Measurements from ENCODE around the gene MEG3. TPM values are rescaled to one million over a fixed set of nuclear protein-coding genes. Genes with fewer than 3 reads are reported as not detected.

MEG3 gene
- polyA plus RNA-seq, 6 donors from 2014 or later, result 0.18 TPM; not detected in 5

DNA sequence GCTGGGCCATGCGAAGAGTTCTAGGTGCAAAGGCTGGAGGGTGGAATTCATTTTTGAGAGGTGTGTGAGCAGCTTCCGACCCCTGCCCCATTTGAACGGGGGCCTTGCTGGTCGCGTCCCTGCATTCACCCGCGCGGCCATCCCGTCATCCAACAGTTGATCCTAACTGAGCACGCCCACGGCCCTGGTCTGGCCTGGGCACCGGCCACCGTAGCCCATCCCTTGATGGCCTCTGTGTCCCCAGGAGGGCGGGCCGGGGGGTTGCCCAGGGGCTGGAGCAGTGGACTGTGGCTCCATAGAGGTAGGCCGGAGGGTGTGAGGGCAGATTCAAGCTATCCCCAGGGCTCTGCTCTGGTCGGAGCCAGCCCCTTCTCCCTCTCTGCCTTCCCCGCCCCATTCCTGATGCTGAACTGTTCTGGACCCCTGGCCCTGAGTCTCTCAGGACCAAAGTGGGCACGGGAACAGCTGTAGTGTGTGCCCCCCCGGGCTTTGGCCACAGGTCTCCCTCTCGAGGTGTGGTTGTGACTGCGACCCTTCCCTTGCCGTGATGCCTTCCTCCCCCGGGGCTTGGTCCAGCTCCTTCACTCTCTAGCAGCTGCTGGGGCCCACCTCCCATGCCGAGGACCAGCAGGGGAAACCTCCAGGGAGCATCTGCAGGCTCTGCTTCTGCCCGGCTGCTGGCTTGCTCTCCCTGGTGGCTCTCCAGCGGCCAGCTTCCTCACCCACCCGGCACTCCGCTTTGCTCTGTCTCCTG is 9.1 kb downstream of the MEG3 start:
- no peak overlapping the region for H3K4me3 Mint-ChIP-seq
- peaks cover 0 to 3% (median 0%) of the 10 kb centered on the region in 7 donors for H3K9me3 Mint-ChIP-seq
- H3K27me3 Mint-ChIP-seq, result peaks cover 7 to 53% (median 39%) of the 10 kb centered on the region in 3 donors
- ATAC-seq (ENCODE audit: low read depth in 2 of 2), result no peak
- no peaks in the 10 kb centered on the region for H3K4me1 Mint-ChIP-seq
- DNase-seq, result no peak
- H3K27ac Mint-ChIP-seq, result no peak overlapping the region
- no peaks in the 10 kb centered on the region for H3K36me3 Mint-ChIP-seq

DNA sequence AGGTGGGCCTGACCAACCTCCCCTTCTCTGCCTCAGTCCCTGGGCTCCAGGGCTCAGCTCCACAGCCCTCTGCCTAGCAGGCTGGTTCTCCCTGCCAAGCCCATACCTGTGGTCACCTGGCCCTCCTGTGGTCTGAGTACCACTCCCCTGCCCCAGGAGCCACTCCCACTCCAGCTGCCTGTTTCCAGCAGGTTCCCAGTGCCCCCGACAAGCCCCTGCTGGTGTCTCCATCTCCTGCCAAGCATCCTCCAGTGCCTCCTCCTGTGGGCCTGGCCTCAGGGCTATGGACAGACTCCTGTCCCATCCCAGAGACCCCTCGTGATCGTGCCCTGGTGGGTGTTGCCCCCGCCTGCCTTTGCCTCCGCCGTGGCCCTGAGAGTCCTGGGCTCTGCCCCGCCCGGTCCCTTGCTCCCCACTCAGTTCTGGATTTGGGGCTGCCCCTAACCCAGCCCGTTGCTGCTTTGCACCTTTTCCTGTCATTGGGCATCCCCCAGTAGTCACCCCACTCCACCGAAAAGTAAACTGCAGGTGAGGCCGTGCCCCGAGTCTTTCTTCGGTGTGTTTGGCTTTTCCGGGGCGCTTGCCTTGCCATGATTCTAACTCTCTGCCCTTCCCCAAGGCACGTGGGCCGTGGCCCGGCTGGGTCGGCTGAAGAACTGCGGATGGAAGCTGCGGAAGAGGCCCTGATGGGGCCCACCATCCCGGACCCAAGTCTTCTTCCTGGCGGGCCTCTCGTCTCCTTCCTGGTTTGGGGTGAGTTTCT is 9.8 kb downstream of the MEG3 start:
- peaks cover 7 to 52% (median 38%) of the 10 kb centered on the region in 3 donors for H3K27me3 Mint-ChIP-seq

DNA sequence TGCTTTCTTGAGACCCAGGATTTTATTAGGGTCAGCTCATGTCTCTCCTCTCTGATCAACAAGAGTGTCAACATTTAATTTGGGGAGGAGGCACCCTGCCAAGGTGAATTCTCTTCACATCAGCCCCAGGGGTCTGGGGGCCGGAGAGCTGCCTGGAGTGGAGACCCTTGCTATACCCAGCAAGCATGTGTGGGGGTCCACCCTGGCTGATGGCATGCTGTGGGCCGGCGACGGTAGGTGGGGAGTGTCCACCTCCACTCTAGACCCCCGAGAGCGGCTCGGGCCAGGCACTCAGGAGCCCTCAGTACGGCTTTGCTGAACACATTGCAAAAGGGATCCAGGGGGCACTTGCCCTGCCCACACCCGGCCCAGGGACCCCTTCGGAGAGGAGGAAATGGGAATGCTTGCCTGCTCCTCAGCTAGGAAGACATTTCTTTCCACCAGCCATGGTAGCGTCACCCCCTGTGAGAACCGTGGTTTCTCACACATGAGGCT is 10.4 kb downstream of the MEG3 start:
- no peak overlapping the region for H3K27ac Mint-ChIP-seq
- H3K27me3 Mint-ChIP-seq, result peaks cover 7 to 51% (median 38%) of the 10 kb centered on the region in 3 donors
- H3K4me3 Mint-ChIP-seq, result no peak overlapping the region
- peaks cover 0 to 1% (median 0%) of the 10 kb centered on the region in 7 donors for H3K9me3 Mint-ChIP-seq
- H3K4me1 Mint-ChIP-seq, result no peaks in the 10 kb centered on the region
- ATAC-seq (ENCODE audit: low read depth in 2 of 2) (no peak), DNase-seq (no peak)
- H3K36me3 Mint-ChIP-seq, result no peaks in the 10 kb centered on the region

More for the DNA sequence above, 9.8 kb downstream of the MEG3 start:
- no peak overlapping the region for H3K27ac Mint-ChIP-seq
- no peaks in the 10 kb centered on the region for H3K36me3 Mint-ChIP-seq
- ATAC-seq (ENCODE audit: low read depth in 2 of 2) (no peak), DNase-seq (no peak)
- peaks cover 0 to 3% (median 0%) of the 10 kb centered on the region in 7 donors for H3K9me3 Mint-ChIP-seq
- H3K4me1 Mint-ChIP-seq, result no peaks in the 10 kb centered on the region
- no peak overlapping the region for H3K4me3 Mint-ChIP-seq

DNA sequence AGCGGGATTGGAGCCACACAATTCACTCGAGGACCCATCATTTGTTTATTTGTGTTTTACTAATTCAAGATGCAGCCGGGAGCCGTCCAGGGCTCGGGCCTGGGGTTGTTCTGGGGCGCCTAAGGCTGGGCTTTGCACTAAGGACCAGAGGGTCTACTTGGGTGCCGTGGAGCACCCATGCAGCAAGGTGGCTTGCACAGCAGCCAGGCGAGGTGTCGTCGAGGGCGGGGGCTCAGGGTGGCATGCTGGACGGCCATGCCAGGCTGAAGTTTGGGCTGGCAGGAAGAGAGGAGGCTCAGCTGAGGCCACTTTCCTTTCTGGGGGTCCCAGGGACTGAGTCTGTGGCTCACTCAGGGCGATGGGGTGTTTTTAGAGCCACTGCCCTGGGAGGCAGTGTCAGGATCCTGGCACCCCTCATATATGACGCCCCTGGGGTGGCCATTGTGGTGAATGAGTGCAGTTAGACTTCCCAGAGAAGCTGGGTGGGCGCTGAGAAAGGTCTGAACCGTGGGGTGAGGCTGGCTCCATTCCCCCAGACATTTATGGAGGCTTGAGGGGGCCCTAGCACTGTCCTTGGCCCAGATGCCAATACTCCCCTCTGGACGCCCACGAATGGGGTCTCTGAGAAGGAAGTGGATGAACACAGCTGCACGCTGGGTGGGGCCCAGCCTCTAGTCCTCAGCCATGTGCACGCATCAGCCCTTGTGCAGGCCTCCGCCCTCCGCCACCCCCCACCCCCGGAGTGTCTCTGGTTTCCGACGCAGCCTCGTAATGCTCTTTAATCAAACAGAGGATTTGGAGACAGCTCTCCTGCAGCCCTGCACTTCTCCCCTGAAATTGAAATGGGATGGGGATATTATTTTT is 11.3 kb downstream of the MEG3 start:
- no peak for DNase-seq
- peaks cover 7 to 43% (median 32%) of the 10 kb centered on the region in 3 donors for H3K27me3 Mint-ChIP-seq
- H3K36me3 Mint-ChIP-seq, result no peaks in the 10 kb centered on the region
- ATAC-seq (ENCODE audit: low read depth in 2 of 2), result no peak
- H3K4me3 Mint-ChIP-seq, result peak overlapping the region in 1 of 8 donors; percentile 9
- H3K4me1 Mint-ChIP-seq, result no peaks in the 10 kb centered on the region
- no peak overlapping the region for H3K27ac Mint-ChIP-seq
- H3K9me3 Mint-ChIP-seq, result peaks cover 0 to 1% (median 0%) of the 10 kb centered on the region in 7 donors

DNA sequence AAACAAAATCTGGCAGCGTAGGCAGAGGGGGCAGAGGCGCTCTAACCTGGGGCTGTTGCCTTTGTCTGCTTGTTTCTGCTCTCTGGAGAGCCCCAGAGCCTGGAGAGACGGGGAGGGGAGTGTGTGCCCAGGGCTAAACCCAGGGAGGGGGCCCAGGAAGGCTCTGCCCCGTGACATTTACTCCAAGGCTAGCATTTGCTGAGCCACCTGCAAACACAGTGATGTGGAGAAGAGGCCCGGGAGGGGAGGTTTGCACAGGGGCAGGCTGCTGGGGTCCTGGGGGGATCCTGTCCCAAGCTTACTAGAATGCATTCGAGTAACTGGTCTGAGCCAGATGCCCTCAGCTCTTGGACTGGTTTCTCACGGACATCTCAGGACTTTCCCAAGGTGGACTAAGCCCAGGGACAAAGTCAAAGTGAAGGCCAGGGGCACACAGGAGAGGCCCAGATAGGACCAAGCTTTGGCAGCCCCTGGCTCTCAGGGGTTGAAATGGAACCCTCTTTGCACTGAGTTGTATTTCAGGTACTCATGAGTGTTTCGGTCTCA is 12.0 kb downstream of the MEG3 start:
- Mint-ChIP-seq H3K36me3 (no peaks in the 10 kb centered on the region), H3K4me3 (no peak overlapping the region), H3K9me3 (peaks cover 0 to 1% (median 0%) of the 10 kb centered on the region in 7 donors), H3K4me1 (no peaks in the 10 kb centered on the region), H3K27ac (no peak overlapping the region), H3K27me3 (peaks cover 7 to 37% (median 32%) of the 10 kb centered on the region in 3 donors)
- ATAC-seq (ENCODE audit: low read depth in 2 of 2), result no peak
- DNase-seq, result no peak

DNA sequence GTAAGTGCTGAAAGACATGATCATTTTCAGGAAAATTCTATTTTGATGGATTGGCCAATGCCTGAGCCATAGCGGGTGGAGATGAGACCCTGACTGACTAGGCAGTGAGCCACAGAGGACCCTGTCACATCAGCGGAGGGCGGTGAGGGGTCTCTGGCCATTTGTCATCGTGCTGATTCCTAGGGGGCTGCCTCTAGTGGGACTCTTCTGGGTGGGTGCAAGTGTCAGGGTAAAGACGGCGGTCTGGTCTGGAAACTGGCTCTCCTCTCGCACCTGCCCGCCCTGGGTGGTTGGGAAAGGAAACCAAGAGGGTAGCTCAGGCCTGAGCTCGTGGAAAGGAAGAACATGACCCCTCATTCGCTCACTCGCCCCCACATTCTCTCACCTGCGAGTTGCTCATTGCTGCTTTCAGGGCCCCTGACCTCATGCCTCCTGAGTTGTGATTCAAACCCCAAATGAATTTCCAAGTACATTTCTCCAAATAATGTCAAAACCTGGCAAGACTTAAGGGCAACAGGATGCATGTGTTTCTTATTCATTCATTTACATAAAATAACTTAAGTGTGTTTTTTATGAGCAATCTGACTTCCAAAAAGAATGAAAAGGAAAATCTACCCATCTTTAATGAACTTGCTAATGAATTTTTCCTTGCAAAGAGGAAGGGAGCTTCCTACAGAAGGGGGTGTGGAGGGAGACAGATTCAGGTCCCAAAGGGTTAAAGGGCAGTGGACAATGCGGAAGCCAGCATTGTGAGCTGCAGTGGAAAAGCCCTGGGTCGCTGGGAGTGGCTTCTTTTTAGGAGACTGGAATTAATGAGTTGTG is 12.8 kb downstream of the MEG3 start:
- DNase-seq (no peak), ATAC-seq (ENCODE audit: low read depth in 2 of 2) (no peak)
- Mint-ChIP-seq H3K4me3 (no peak overlapping the region), H3K36me3 (no peaks in the 10 kb centered on the region), H3K4me1 (no peaks in the 10 kb centered on the region), H3K27ac (no peak overlapping the region), H3K9me3 (peaks cover 0 to 1% (median 0%) of the 10 kb centered on the region in 7 donors), H3K27me3 (peaks cover 2 to 32% (median 29%) of the 10 kb centered on the region in 3 donors)

DNA sequence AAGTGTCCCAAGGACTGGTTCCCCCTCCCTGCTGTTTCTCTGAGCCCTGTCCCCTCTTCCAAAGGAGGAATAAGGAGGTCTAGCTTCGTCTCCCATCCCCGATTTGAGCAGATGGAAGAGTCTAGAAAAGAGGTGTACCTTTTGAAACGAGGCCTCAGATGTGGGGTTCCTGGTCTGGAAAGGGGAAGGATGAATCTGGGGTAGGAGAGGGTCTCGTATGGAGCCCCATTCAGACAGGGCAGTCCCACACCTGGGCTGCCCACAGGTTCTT is 13.3 kb downstream of the MEG3 start:
- ATAC-seq (ENCODE audit: low read depth in 2 of 2) (no peak), DNase-seq (no peak)
- Mint-ChIP-seq H3K36me3 (no peaks in the 10 kb centered on the region), H3K9me3 (peaks cover 0 to 1% (median 0%) of the 10 kb centered on the region in 7 donors), H3K27me3 (peaks cover 0 to 31% (median 28%) of the 10 kb centered on the region in 3 donors), H3K4me3 (no peak overlapping the region), H3K27ac (peak overlapping the region in 2 of 6 donors; percentile 52 to 69), H3K4me1 (no peaks in the 10 kb centered on the region)

DNA sequence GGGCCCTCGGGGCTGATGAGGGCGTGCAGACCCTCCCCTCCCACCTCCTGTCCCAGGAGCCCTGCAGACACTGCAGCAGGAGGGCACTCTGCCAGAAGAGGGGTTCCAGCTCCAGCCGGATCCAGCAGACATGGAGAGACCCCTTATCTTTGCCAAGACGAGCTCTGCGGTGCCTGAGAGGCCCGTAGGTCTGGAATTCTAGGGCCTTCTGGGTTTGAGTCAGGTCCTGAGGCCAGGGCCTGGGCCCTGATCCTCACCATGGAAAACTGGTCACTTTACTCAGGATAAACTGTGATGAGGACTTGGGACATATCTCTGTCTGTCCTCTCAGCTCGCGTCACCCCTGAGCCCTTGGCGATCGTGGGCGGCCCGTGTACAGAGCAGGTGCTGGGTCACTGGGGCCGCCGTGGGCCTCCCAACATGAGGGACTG is 13.8 kb downstream of the MEG3 start:
- peaks cover 0 to 28% (median 27%) of the 10 kb centered on the region in 3 donors for H3K27me3 Mint-ChIP-seq
- no peak overlapping the region for H3K4me3 Mint-ChIP-seq
- peaks cover 0 to 1% (median 0%) of the 10 kb centered on the region in 7 donors for H3K9me3 Mint-ChIP-seq
- no peaks in the 10 kb centered on the region for H3K4me1 Mint-ChIP-seq
- DNase-seq, result no peak
- no peak overlapping the region for H3K27ac Mint-ChIP-seq
- no peak for ATAC-seq (ENCODE audit: low read depth in 2 of 2)
- H3K36me3 Mint-ChIP-seq, result no peaks in the 10 kb centered on the region

DNA sequence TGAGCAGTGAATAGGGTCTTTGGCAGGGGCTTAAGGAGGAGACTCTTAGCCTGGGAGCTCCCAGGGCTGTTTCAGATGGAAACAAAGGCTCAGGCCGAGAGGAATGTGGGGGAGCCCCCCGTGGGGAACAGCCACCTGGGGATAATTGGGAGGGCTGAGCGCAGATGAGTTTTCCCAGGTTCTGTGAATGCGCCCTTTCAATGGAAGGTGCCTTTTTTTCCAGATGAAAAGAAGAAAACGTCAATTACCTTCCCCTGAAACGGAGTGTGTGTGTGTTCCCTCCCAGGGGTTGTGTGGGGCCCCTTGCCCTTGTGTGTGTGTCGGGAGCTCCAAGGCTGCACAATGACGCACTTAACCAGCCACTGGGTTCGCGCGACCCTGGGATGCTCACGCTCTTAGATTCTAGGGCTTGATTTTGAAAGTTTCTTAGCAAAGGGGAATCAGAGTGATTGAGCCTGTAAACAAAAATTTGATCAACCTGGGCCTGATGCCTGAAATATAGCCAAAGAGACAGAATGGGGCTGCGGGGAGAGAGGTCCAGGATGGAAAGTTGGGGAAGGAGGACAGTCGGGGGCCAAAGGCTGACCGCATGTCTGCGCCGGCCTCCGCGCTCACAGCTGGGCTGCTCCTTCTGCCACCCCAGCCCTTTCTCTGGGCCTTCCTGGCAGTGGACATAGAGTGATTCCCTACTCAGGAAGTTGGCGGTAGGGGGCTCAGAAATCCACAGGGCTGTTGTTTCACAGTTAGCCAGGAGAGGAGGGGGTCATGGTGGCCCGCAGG is 14.6 kb downstream of the MEG3 start:
- DNase-seq (no peak), ATAC-seq (ENCODE audit: low read depth in 2 of 2) (no peak)
- H3K36me3 Mint-ChIP-seq, result no peaks in the 10 kb centered on the region
- peaks cover 0 to 23% (median 23%) of the 10 kb centered on the region in 3 donors for H3K27me3 Mint-ChIP-seq
- no peaks in the 10 kb centered on the region for H3K4me1 Mint-ChIP-seq
- no peak overlapping the region for H3K4me3 Mint-ChIP-seq
- no peak overlapping the region for H3K27ac Mint-ChIP-seq
- peaks cover 0 to 1% (median 0%) of the 10 kb centered on the region in 7 donors for H3K9me3 Mint-ChIP-seq

DNA sequence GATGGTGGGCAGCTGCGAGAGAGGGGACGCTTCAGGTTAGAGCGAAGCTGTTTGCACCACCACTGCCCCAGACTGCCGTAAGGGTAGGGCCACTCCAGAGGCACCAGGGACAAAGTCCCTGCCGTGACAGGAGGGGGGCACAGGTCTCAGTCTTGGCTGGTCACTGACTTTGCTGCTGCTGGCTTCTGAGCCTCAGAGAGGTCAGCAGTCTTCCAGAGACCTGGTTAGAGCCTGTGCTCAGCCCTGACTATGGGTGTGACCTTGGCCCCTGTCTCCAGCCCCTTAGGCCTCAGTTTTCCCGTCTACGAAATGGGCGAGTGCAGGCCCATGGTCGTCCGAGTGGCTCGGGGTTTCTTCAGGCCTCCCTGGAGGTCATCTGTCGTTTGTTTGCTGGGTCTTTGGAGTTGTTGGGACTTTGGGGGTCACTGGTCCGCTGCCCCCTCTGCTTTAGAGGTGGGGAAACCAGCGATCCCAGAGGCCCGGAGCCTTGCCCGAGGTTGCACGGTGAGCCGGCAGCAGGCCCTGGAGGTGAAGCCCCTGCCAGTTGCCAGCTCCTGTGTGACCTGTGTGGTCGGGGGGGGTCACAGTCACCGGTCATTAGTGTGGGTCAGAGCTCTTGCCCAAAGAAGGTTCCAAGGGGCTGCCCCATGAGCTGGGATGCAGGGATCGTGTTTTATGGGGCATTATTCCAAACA is 15.3 kb downstream of the MEG3 start:
- peaks cover 0 to 1% (median 0%) of the 10 kb centered on the region in 7 donors for H3K9me3 Mint-ChIP-seq
- H3K36me3 Mint-ChIP-seq, result no peaks in the 10 kb centered on the region
- H3K4me3 Mint-ChIP-seq, result no peak overlapping the region
- H3K27ac Mint-ChIP-seq, result no peak overlapping the region
- H3K4me1 Mint-ChIP-seq, result no peaks in the 10 kb centered on the region
- no peak for DNase-seq
- H3K27me3 Mint-ChIP-seq, result peaks cover 0 to 16% (median 15%) of the 10 kb centered on the region in 3 donors
- ATAC-seq (ENCODE audit: low read depth in 2 of 2), result no peak

DNA sequence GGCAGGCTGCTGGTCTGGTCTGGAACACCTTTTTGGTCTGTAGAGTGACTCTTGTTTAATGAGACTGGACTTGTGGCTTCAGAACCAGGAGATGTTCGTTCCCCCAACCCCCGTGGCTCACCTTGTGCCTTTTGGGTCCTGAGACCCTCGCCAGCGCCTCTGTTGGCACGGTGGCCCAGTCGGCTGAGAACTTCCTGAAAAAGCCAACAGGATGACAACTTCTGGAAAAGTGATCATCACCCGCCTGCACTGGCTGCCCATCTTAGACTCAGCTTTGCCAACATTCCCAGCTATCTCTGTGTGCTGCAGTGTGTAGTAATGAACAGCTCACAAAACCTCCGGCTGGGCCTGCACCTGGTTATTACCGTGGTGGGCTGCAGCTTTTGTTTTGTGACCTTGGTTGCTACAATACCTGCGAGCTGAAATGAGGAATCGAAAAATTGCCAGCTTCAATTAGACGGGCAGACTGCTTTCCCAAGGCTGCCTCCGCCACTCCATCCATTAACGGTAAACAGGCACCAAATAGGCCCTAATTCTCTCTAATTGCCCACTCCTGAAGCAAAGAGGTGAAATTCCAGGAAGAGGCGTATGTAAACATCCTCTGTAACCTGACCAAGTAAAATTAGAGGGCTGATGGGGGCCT is 16.0 kb downstream of the MEG3 start:
- H3K4me3 Mint-ChIP-seq, result no peak overlapping the region
- no peaks in the 10 kb centered on the region for H3K4me1 Mint-ChIP-seq
- H3K36me3 Mint-ChIP-seq, result no peaks in the 10 kb centered on the region
- H3K27me3 Mint-ChIP-seq, result peaks cover 0 to 12% (median 10%) of the 10 kb centered on the region in 3 donors
- DNase-seq (no peak), ATAC-seq (ENCODE audit: low read depth in 2 of 2) (no peak)
- no peak overlapping the region for H3K27ac Mint-ChIP-seq
- peaks cover 0 to 1% (median 0%) of the 10 kb centered on the region in 7 donors for H3K9me3 Mint-ChIP-seq

All from naive B cell (primary cell).